Measurements from ENCODE around the gene CREBBP.
"Not testable (repeated sequence)": the region's sequence is repeated elsewhere in the genome, so short reads cannot be mapped to it uniquely, and the experiment has no call there.

CREBBP gene

DNA sequence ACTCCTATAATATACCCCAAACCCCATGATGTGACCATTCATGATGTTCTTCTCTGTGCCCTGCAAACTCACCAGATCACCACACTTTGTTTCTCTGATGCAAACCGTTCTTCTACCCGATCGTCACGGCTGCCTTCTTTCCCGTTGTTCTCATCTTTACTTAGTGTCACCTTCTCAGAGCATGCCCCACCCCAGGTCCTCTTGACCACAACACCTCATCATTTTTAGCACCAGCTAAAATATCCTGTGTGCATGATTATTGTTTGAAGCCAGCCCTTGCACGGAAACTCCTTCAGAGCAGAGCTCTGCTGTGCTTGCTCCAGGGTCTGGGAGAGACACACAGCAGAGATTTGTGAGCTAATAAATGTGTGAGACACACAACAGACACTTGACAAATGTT is 38.9 kb upstream of the CREBBP start:
- ATAC-seq (ENCODE audit: low read depth) (no peak), DNase-seq (ENCODE audit: low spot score) (no peak)
- H3K27me3 ChIP-seq (ENCODE audit: insufficient read depth, poor library complexity, severe bottlenecking): no peaks in the 10 kb centered on the region
- H3K4me3 ChIP-seq (ENCODE audit: severe bottlenecking): no peak overlapping the region
- no peaks in the 10 kb centered on the region for H3K36me3 ChIP-seq (ENCODE audit: low read depth)
- TF ChIP-seq CTCF (IDR thresholded peaks at IDR 0.05; ENCODE audit: poor library complexity, severe bottlenecking): no peak
- H3K27ac ChIP-seq (ENCODE audit: poor library complexity, severe bottlenecking): no peak overlapping the region
- no peaks in the 10 kb centered on the region for H3K4me1 ChIP-seq (ENCODE audit: insufficient read depth, poor library complexity, severe bottlenecking)
- peaks cover 5% of the 10 kb centered on the region for H3K9me3 ChIP-seq (ENCODE audit: severe bottlenecking)

DNA sequence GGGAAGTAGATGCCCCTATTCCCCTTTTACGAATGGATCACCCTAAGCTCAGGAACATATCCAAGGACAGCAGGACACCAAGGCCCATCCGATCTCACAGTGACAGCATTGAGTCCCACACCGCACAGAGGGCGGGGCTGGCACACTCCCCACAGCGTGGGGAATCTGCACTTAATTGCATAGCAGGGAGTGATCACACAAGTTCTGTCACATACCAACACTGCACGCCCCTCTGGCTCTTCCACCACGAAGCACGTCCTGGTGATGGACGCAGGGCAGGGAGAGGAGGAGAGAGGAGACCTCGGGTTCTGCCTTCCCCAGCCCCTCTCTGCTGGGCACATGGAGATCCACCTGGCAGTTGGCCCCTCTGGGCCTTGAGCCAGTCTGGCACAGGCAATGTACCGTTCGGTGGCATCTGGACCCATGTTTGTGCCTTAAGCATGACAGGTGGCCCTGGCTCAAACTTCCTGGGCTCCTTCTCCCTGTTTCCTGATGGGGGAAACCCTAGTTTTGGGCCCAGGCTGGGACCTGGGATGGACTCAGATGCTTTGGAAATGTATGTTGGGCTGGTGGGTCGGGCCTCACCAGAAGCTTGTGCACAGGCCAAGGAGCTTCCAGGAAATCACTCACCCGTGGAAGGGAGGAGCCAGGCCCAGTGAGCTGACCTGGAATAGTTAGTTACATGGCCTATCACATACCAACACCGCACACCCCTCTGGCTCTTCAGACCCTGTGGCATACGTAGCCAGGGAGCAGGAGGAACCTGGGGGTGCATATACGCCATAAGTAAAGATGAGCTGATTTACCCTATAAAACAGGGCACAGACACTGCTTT is 35.1 kb upstream of the CREBBP start:
- no peak for DNase-seq (ENCODE audit: low spot score)
- no peak for ATAC-seq (ENCODE audit: low read depth)

DNA sequence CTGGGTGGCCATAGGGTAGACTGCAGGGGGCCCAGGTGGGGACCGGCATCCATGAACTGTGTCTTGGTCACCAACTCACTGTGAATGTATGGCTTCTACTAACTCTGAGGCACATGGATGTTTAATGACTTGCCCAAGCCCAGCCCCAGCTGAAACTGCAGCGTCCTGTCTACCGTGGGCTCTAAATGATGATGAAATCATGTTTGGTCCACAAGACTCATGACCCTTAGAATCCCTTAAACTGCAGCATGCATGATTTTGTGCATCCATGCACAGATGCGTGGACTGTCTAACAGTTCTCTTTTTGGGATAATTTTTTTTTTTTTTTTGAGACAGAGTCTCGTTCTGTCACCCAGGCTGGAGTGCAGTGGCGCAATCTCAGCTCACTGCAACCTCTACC is 32.4 kb upstream of the CREBBP start:
- Histone ChIP-seq H3K4me3 (ENCODE audit: severe bottlenecking) (no peak overlapping the region), H3K36me3 (ENCODE audit: low read depth) (no peaks in the 10 kb centered on the region), H3K27me3 (ENCODE audit: insufficient read depth, poor library complexity, severe bottlenecking) (no peaks in the 10 kb centered on the region), H3K9me3 (ENCODE audit: severe bottlenecking) (no peaks in the 10 kb centered on the region), H3K27ac (ENCODE audit: poor library complexity, severe bottlenecking) (no peak overlapping the region), H3K4me1 (ENCODE audit: insufficient read depth, poor library complexity, severe bottlenecking) (no peaks in the 10 kb centered on the region)
- ATAC-seq (ENCODE audit: low read depth) (no peak), DNase-seq (ENCODE audit: low spot score) (no peak)
- TF ChIP-seq CTCF (IDR thresholded peaks at IDR 0.05; ENCODE audit: poor library complexity, severe bottlenecking): no peak

More for the DNA sequence above, 35.1 kb upstream of the CREBBP start:
- Histone ChIP-seq H3K4me1 (ENCODE audit: insufficient read depth, poor library complexity, severe bottlenecking) (no peaks in the 10 kb centered on the region), H3K27me3 (ENCODE audit: insufficient read depth, poor library complexity, severe bottlenecking) (no peaks in the 10 kb centered on the region), H3K9me3 (ENCODE audit: severe bottlenecking) (peaks cover 5% of the 10 kb centered on the region), H3K4me3 (ENCODE audit: severe bottlenecking) (no peak overlapping the region), H3K36me3 (ENCODE audit: low read depth) (no peaks in the 10 kb centered on the region), H3K27ac (ENCODE audit: poor library complexity, severe bottlenecking) (no peak overlapping the region)
- no peak for TF ChIP-seq CTCF (IDR thresholded peaks at IDR 0.05; ENCODE audit: poor library complexity, severe bottlenecking)

GRCh38 chr16:3912373-3912772 is 31.9 kb upstream of the CREBBP start:
- no peak for ATAC-seq (ENCODE audit: low read depth)
- TF ChIP-seq CTCF (IDR thresholded peaks at IDR 0.05; ENCODE audit: poor library complexity, severe bottlenecking): no peak
- Histone ChIP-seq H3K27me3 (ENCODE audit: insufficient read depth, poor library complexity, severe bottlenecking) (no peaks in the 10 kb centered on the region), H3K9me3 (ENCODE audit: severe bottlenecking) (no peaks in the 10 kb centered on the region), H3K36me3 (ENCODE audit: low read depth) (no peaks in the 10 kb centered on the region), H3K4me1 (ENCODE audit: insufficient read depth, poor library complexity, severe bottlenecking) (no peaks in the 10 kb centered on the region), H3K4me3 (ENCODE audit: severe bottlenecking) (no peak overlapping the region), H3K27ac (ENCODE audit: poor library complexity, severe bottlenecking) (no peak overlapping the region)
- DNase-seq (ENCODE audit: low spot score): peak; percentile 35

DNA sequence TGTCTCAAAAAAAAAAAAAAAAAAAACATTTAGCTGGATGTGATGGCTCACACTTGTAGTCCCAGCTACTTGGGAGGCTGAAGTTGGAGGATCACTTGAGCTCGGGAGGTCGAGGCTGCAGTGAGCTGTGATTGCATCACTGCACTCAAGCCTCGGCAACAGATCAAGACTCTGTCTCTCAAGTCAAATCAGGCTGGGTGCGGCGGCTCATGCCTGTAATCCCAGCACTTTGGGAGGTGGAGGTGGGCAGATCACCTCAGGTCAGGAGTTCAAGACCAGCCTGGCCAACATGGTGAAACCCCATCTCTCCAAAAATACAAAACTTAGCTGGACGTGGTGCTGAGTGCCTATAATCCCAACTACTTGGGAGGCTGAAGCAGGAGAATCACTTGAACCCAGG is 31.2 kb upstream of the CREBBP start:
- not testable (repeated sequence) for H3K27ac ChIP-seq (ENCODE audit: poor library complexity, severe bottlenecking); H3K9me3 ChIP-seq (ENCODE audit: severe bottlenecking); H3K36me3 ChIP-seq (ENCODE audit: low read depth); ATAC-seq (ENCODE audit: low read depth); H3K4me3 ChIP-seq (ENCODE audit: severe bottlenecking); H3K4me1 ChIP-seq (ENCODE audit: insufficient read depth, poor library complexity, severe bottlenecking); H3K27me3 ChIP-seq (ENCODE audit: insufficient read depth, poor library complexity, severe bottlenecking)
- DNase-seq (ENCODE audit: low spot score): peak; percentile 14

Measured in RWPE2 (cell line).